GM21737 (cell line): ENCODE data around the gene USP9Y.
A peak's percentile ranks its signal among the peaks of the same experiment; 100 is the strongest.

Experiments
- ATAC-seq: cut with Tn5 transposase; IDR thresholded peaks from one replicate; pipeline ENCODE4 v1.9.1; 2021; ENCODE audit warnings: mild to moderate bottlenecking, moderate library complexity; ENCODE audit not compliant: unreplicated experiment

USP9Y gene

DNA sequence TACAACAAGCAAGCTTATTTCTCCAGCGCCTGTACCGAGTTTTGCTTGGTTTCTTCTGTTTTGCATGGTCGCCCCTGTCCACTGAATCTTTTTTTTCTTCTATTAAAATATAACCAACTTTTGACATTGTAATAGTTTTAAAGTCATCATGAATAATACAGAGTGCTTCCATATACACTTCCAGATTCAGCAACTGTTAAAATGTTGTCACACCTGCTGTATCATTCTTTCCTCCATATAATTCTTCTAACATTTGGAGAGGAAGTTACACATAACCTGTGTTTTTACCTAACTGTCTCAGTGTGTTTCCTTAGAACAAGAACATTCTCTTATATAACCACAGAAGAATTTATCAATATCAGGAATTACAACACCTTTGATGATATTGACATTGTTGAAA lies 83.5 kb downstream of the USP9Y start:
- ATAC-seq: no peak

DNA sequence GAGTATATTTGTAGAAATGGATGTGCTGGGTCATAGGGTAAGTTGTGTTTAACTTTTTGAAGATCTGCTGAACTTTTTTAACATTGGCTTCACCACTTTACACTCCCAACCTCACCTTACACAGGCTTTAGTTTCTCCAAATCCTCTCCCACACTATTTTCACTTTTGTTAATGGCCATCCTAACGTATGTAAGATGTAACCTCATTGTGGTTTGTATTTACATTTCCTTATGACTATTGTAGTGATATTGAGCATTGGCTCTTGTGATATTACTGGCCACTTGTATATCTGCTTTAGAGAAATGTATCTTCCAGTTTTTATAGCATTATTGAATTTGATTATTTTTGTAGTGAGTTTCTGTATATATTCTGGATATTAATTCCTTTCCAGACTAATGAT lies 93.0 kb downstream of the USP9Y start:
- ATAC-seq: no peak

DNA sequence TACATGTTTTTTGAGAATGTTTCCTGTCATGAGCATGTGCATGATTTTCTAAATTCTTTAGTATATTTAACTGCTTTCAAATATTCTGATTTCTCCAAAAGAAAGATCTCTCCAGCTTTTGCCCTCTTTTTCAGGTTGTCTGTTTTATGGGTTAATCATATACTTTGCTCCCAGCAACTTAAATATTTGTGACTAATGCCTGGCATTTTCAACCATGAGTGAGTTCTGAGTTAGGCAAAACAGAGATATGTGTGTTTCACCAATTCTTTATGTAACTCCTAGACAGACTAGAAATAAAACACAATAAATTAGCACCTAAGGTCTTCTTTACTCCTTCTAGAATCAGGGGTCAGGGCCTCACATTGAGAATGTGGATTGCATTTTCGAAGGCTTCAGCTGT lies 107.0 kb downstream of the USP9Y start:
- no peak for ATAC-seq

DNA sequence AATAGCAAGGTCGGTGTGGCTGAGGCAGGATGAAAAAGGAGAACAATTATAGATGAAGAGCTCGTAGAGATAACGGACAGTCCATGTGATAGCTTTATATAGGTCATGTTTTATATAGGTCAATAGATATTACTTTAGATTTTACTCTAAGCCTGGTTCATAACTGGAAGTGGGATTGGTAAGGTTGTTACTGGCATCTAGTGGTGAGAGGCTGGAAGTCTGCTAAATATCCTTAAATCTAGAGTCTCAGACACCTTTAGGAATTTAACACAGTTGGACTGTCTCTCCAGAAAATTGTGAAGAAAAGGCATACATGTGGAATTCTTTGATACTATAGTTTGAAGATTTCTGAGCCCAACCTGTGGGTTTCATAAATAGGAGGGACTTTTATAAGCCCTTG lies 108.0 kb downstream of the USP9Y start:
- no peak for ATAC-seq

DNA sequence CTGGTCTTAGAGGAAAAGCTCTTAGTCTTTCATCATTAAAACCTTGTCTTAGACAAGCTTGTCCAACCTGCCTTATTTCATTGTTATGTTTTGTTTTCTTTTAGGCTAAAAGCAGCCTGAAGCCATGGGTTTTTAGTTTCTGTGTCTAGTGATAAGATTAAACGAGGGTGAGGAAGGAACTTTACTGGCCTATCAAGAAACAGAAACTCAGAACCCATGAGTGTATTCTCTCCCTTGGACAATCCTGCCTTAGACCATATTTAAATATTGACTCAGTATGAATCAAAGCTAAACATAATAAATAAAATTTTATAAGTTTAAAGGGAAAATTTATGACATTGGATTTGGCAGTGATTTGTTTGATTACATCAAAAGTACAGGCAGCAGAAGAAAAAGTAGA lies 122.4 kb downstream of the USP9Y start:
- no peak for ATAC-seq

DNA sequence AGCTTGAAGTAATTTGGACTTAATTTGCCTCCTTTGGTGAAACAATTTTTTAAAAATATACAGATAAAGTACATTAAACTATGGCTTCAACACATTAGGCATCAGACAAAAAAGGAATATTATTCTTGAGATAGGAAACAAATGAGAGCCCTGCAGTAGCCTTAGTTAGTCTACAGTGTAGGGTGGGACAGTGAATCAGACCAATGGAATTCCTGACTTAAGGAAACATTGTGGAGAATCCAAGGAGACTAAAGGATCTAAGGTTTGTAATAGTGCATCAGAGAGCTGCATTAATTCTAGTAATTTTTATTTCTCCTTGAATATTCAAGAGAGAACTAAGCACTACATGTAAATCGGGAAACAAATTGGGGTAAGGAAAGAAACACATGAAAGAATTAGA lies 125.8 kb downstream of the USP9Y start:
- ATAC-seq: no peak

DNA sequence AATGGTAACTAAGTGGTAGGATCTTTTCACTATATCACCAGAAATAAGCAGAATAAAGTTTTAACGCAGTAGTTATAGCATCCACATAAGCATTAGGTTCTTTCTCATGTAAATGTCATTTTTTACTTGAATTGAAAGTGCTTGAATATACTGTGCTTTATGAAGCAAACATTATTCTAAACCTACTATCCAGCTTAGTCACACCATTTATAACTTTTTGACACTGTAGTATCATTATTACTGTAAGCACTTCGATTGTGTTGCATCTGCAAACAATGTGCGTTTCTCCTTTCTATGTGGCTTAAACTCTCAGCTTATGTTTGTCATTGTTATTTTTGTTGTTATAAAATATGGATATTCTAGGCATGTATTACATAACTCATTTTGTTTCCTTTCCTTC lies 132.3 kb downstream of the USP9Y start:
- ATAC-seq: no peak

DNA sequence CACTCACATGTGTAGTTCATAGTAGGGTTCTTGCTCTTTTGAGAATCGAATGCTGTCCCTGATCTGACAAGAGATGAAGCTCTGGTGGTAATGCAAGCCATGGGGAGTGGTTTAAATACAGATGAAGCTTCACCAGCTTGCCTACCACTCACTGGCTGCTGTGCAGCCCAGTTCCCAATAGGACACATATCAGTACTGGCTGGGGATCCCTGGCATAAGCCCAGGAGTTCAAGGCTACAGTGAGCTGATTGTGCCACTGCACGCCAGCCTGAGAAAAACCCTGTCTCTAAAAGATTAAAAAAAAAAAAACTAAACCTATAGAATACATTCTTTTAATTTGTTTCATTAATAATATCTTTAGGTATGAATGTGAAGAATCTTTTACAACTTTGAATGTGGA lies 136.5 kb downstream of the USP9Y start:
- ATAC-seq: no peak

DNA sequence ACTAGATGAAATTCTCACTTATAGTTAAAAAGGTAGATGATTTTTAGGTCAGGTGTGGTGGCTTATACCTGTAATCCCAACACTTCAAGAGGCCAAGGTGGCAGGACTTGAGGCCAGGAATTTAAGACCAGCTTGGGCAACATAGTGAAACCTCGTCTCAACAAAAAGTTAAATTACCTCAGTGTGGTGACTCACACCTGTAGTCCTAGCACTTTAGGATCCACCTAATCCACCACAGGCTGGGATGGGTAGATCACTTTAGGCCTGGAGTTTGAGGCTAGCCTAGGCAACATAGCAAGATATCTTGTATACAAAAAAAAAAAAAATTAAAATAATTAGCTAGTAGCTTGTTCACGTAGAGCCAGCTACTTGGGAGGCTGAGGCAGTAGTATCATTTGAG lies 140.3 kb downstream of the USP9Y start:
- no peak for ATAC-seq

DNA sequence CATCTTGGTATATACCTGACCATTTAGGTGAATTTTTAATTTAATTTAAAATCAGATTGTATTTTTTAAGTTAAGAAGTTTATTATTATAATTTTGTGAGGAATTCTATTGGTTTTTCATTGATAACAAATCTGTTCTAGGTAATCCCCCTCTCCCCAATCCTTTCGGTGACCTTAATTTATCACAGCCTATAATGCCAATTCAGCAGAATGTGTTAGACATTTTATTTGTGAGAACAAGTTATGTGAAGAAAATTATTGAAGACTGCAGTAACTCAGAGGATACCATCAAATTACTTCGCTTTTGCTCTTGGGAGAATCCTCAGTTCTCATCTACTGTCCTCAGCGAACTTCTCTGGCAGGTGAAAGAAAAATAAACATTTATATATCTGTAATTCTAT lies 145.8 kb downstream of the USP9Y start:
- no peak for ATAC-seq

DNA sequence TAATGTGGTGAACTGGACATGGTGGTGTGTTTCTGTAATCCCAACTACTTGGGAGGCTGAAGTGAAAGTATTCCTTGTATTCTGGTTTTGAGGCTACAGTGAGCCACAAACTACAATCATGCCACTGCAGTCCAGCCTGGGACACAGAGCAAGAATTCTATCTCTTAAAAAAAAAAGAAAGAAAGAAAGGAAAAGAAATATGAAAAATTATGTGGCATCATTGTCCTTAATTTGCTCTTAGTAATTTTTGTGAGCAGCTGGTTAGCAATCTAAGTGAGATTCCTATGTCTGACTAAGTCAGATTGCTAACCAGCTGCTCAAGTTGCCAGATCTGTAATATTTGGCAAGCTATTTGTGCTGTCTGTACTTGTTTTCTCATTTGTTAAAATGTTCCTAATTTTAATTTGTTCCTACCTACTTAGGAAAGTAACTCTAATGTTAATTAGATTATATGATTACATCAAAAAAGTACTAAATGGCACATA lies 154.8 kb downstream of the USP9Y start:
- no peak for ATAC-seq

DNA sequence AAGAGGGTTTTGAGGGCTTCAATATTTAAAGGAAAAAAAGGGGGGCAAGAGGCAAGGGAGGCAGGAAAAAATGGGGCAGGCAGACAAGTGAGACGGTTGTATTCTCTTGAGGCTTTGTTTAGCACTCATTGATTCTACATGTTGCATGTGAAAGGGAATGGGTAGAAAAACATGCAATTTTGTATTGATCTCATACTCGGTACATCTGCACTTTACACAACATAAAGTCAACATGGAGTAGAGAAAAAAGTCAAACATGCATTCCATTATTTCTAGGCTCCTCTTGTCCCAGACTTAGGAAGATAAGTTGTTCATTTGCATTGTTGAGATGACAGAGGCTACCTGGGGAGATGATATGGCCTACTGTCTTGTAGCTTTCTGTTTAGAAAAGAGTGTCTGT lies 166.9 kb downstream of the USP9Y start:
- no peak for ATAC-seq

DNA sequence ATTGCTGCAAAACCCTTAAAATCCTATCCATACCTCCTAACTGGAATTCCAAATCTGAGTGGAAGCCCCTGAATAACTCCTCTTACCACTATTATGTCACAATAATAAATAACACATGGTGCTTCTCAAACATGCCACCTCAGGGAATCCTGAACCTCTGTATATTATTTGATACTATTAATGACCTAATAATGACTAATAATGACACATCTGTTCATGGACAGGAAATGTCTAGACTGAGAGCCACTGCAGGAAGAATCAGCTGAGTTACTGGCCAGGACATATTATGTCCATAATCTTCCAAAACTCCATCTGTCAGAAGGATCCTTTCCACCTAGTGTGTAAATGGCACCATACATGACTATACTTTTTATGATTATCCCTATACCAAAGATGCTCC lies 195.9 kb downstream of the USP9Y start:
- no peak for ATAC-seq

DNA sequence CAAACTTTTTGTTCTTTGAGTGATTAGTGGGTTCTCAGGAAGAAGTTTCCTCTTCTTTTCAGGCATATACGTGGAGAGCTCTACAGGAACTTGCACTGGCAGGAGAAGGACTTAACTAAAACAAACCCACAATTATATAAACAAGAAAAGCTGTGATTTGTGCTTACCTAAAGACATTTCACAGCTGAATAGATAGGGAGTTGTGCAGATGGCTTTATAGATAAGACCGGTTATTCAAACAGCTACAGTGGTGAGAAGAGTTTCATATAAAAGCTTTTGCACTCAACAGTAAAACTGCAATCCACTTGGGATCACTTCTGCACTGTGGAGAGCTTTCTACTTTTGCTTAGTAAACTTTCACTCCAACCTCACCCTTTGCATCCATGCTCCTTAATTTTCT lies 197.6 kb downstream of the USP9Y start:
- no peak for ATAC-seq

DNA sequence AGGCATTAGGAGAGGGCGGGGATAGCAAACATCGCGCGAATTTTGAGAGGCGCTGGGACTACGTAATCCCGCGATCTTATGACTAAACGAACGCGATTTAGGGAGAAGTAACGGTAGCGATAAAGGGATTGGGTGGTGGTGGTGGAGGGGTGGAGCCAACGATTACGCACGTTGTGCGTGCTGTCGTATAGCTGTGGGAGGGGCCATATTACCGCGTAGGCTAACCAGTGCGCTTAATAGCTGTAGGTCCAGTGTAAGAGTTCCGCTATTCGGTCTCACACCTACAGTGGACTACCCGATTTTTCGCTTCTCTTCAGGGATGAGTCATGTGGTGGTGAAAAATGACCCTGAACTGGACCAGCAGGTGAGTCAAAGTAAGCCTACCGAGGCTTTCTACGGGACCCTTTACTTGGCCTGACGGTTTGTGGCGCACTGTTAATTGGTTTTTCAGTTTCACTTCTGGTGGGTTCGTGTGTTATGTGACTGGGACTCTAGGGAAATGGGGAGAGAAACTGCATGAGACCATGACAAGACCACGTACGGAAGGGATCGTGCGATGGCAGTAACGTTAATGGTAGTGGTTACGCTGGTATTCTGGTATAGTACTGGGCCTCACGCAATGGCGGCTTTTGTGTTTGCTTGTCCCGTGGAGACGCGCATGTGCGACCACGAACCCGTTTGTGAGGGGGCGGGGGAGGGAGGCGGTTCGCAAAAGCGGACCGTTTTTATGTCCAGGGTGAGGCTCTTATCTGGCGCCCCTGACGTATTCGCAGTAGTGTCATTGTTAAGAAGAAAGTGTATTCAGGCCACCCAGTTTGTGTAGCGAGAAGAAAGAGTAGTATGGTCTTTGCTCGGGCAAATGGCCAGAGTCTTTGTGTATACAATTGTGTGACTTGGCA lies 203.8 kb downstream of the USP9Y start, which contains the start of gene DDX3Y:
Gene DDX3Y (plus strand): TSS at position 251 of the 899 bp plus-strand sequence. CDS start 69 bp downstream, at position 320.
- peak; percentile 88 for ATAC-seq

DNA sequence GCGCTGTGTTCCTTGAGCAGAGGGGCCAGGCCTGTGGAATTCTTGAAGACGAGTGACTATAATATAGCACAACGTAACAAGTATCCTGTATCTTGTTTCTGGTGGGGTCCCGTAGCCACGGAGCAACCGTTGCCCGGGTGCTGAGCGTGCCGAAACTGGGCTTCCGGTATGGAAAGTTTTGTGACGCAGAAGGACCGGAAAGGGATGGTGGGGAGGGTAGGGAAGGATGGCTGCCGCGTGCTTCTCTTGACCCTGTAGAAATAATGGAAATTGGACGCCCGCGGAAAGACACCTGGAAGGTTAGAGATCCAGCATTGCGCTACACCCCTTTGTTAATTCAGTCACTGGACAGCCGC lies 204.5 kb downstream of the USP9Y start:
- peak; percentile 50 for ATAC-seq

DNA sequence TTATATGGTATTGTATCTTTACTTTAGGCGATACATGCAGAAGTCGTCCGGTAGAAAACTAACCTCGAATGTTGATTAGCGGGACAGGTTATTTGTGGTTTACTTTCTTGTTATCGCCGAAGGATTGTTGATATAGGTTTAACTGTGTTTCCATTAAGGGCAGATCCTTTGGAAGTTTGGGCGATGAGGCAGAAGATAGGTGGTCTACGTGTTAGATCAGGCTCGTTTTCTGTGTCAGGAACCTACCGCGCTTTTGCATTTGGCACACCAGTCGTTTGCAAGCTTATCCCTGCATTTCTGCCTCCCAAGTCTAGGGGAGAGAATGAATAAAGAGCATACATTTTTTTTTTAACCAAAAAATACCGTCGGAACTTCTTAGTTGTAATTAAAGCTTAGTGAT lies 204.9 kb downstream of the USP9Y start:
- ATAC-seq: no peak
